Astrocyte (in vitro differentiated cells and primary cell): ENCODE data around the gene KLHL30. TPM values are rescaled to one million over a fixed set of nuclear protein-coding genes. Genes with fewer than 3 reads are reported as not detected.

Source experiments
- DNase-seq: peaks from one replicate; pipeline ENCODE4 v3.0.0-alpha.2; 2010; ENCODE audit warnings: low read depth
- FAIRE-seq: peaks from 2 replicates; lab custom pipeline; 2011; peaks lifted over from hg19 to GRCh38; lab: Jason Lieb, UNC
- H2AFZ ChIP-seq: 2 replicates; pipeline ENCODE4 v1.6.0; 2012; ENCODE audit warnings: low read depth, low read length, inconsistent platforms
- H3K27ac ChIP-seq: 2 replicates; pipeline ENCODE4 v1.5.1; 2011; ENCODE audit warnings: low read depth, low read length, inconsistent platforms
- H3K27me3 ChIP-seq: 2 replicates; pipeline ENCODE4 v1.6.0; 2011; ENCODE audit warnings: low read length, inconsistent platforms; ENCODE audit not compliant: insufficient read depth
- H3K36me3 ChIP-seq: 2 replicates; pipeline ENCODE4 v1.5.1; 2011; ENCODE audit warnings: low read length, inconsistent platforms; ENCODE audit not compliant: insufficient read depth
- H3K4me1 ChIP-seq: 2 replicates; pipeline ENCODE4 v1.5.1; 2011; ENCODE audit warnings: low read length, inconsistent platforms; ENCODE audit not compliant: insufficient read depth
- H3K4me2 ChIP-seq: 2 replicates; pipeline ENCODE4 v1.6.0; 2012; ENCODE audit warnings: low read length, inconsistent platforms
- H3K4me3 ChIP-seq: 2 replicates; pipeline ENCODE4 v1.5.1; 2011; ENCODE audit warnings: low read depth, mild to moderate bottlenecking, low read length, inconsistent platforms; ENCODE audit not compliant: insufficient read depth
- H3K79me2 ChIP-seq: 2 replicates; pipeline ENCODE4 v1.6.0; 2012; ENCODE audit warnings: mild to moderate bottlenecking, low read length, inconsistent platforms; ENCODE audit not compliant: insufficient read depth
- H3K9ac ChIP-seq: 2 replicates; pipeline ENCODE4 v1.6.0; 2012; ENCODE audit warnings: mild to moderate bottlenecking, low read length, inconsistent platforms
- H3K9me3 ChIP-seq: 2 replicates; pipeline ENCODE4 v1.5.1; 2012; ENCODE audit warnings: low read depth, mild to moderate bottlenecking, low read length, inconsistent platforms; ENCODE audit not compliant: insufficient read depth
- H4K20me1 ChIP-seq: 2 replicates; pipeline ENCODE4 v1.6.0; 2012; ENCODE audit warnings: low read length, inconsistent platforms; ENCODE audit not compliant: insufficient read depth
- H3K27ac Mint-ChIP-seq: one replicate; pipeline ENCODE4 v1.8.0; 2021; ENCODE audit warnings: mild to moderate bottlenecking, mixed read lengths; ENCODE audit not compliant: unreplicated experiment
- H3K27me3 Mint-ChIP-seq: one replicate; pipeline ENCODE4 v1.8.0; 2021; ENCODE audit warnings: low read depth, mixed read lengths; ENCODE audit not compliant: unreplicated experiment
- H3K36me3 Mint-ChIP-seq: one replicate; pipeline ENCODE4 v1.8.0; 2021; ENCODE audit warnings: low read depth, mixed read lengths; ENCODE audit not compliant: unreplicated experiment
- H3K4me1 Mint-ChIP-seq: one replicate; pipeline ENCODE4 v1.8.0; 2021; ENCODE audit warnings: low read depth, mixed read lengths; ENCODE audit not compliant: unreplicated experiment
- H3K4me3 Mint-ChIP-seq: one replicate; pipeline ENCODE4 v1.8.0; 2021; ENCODE audit warnings: mild to moderate bottlenecking, moderate library complexity, mixed read lengths; ENCODE audit not compliant: unreplicated experiment
- H3K9me3 Mint-ChIP-seq: one replicate; pipeline ENCODE4 v1.8.0; 2021; ENCODE audit warnings: mild to moderate bottlenecking, mixed read lengths; ENCODE audit not compliant: unreplicated experiment
- CTCF ChIP-seq: IDR thresholded peaks from 2 replicates; pipeline ENCODE4 v1.5.1; 2011; ENCODE audit warnings: low read depth, mild to moderate bottlenecking, inconsistent platforms, low read length, moderate library complexity; ENCODE audit not compliant: insufficient read depth
- EZH2 ChIP-seq: IDR thresholded peaks from 2 replicates; pipeline ENCODE4 v1.6.1; 2012; ENCODE audit warnings: mild to moderate bottlenecking, low read length, inconsistent platforms; ENCODE audit not compliant: insufficient read depth
- total RNA-seq: library from RNA; stranded (reverse); gene quantifications from 2 replicates; pipeline ENCODE4 v1.2.1, GENCODE V29; 2021

The KLHL30 gene
- total RNA-seq, 1 donor from 2014 or later = 0.59 TPM

GRCh38 chr2:238149841-238150572 is 11.5 kb downstream of the KLHL30 start:
- H3K9me3 Mint-ChIP-seq = peaks cover 3% of the 10 kb centered on the region
- H3K36me3 Mint-ChIP-seq = peaks cover 2% of the 10 kb centered on the region
- H3K4me3 Mint-ChIP-seq = no peak overlapping the region
- H3K4me1 Mint-ChIP-seq = no peaks in the 10 kb centered on the region
- Histone ChIP-seq H3K4me3 (no peak overlapping the region), H4K20me1 (no peaks in the 10 kb centered on the region), H3K4me1 (peaks cover under 1% of the 10 kb centered on the region), H3K9me3 (no peaks in the 10 kb centered on the region), H3K79me2 (no peaks in the 10 kb centered on the region), H3K4me2 (no peak overlapping the region), H3K27me3 (no peaks in the 10 kb centered on the region), H2AFZ (no peak overlapping the region), H3K36me3 (no peaks in the 10 kb centered on the region), H3K9ac (no peak overlapping the region), H3K27ac (no peak overlapping the region)
- DNase-seq (no peak), FAIRE-seq (no peak)
- peaks cover 3% of the 10 kb centered on the region for H3K27me3 Mint-ChIP-seq
- H3K27ac Mint-ChIP-seq = no peak overlapping the region
- no peak for TF ChIP-seq EZH2
- TF ChIP-seq CTCF = no peak

- Histone ChIP-seq H3K4me2 (no peak overlapping the region), H3K79me2 (no peaks in the 10 kb centered on the region), H4K20me1 (no peaks in the 10 kb centered on the region), H3K9ac (no peak overlapping the region), H3K4me1 (peaks cover 4% of the 10 kb centered on the region), H3K27ac (no peak overlapping the region), H3K36me3 (no peaks in the 10 kb centered on the region), H2AFZ (no peak overlapping the region), H3K27me3 (no peaks in the 10 kb centered on the region), H3K9me3 (no peaks in the 10 kb centered on the region), H3K4me3 (no peak overlapping the region)
- Mint-ChIP-seq H3K27me3 (peaks cover 1% of the 10 kb centered on the region), H3K9me3 (peaks cover 3% of the 10 kb centered on the region), H3K4me3 (no peak overlapping the region), H3K4me1 (no peaks in the 10 kb centered on the region), H3K27ac (no peak overlapping the region), H3K36me3 (peaks cover 2% of the 10 kb centered on the region)
- TF ChIP-seq CTCF (no peak), EZH2 (no peak)
- DNase-seq = no peak
- FAIRE-seq = no peak
Measured at GRCh38 chr2:238150686-238151085, 12.2 kb downstream of the KLHL30 start.

- Histone ChIP-seq H3K27me3 (no peaks in the 10 kb centered on the region), H3K79me2 (no peaks in the 10 kb centered on the region), H4K20me1 (no peaks in the 10 kb centered on the region), H3K4me3 (no peak overlapping the region), H3K9ac (no peak overlapping the region), H3K27ac (no peak overlapping the region), H3K4me2 (no peak overlapping the region), H3K4me1 (peaks cover 4% of the 10 kb centered on the region), H3K36me3 (no peaks in the 10 kb centered on the region), H2AFZ (no peak overlapping the region), H3K9me3 (no peaks in the 10 kb centered on the region)
- H3K27ac Mint-ChIP-seq = no peak overlapping the region
- TF ChIP-seq CTCF = no peak
- TF ChIP-seq EZH2 = no peak
- H3K9me3 Mint-ChIP-seq = peaks cover 3% of the 10 kb centered on the region
- FAIRE-seq (no peak), DNase-seq (no peak)
- H3K4me3 Mint-ChIP-seq = no peak overlapping the region
- H3K36me3 Mint-ChIP-seq = peaks cover 2% of the 10 kb centered on the region
- peaks cover 1% of the 10 kb centered on the region for H3K27me3 Mint-ChIP-seq
- peaks cover 1% of the 10 kb centered on the region for H3K4me1 Mint-ChIP-seq
Measured at GRCh38 chr2:238151205-238151604, 12.7 kb downstream of the KLHL30 start.
